ENCODE results near the gene LSAMP. TPM values are rescaled to one million over a fixed set of nuclear protein-coding genes. Genes with fewer than 3 reads are reported as not detected.
"Not testable (repeated sequence)": the region's sequence is repeated elsewhere in the genome, so short reads cannot be mapped to it uniquely, and the experiment has no call there.

Gene LSAMP
- total and polyA plus RNA-seq, 2 of the 4 experiments (the other 2 are of a cell fraction): 7.9 to 8.0 TPM

GRCh38 chr3:116077059-116077458 lies 368.2 kb downstream of the LSAMP start:
- ChIA-PET POLR2A (ENCODE audit: unreplicated experiment) (no interaction called here), CTCF (no interaction called here)
- no peaks in the 10 kb centered on the region for H3K9me3 ChIP-seq (ENCODE audit: control insufficient read depth, insufficient read depth, low read length)
- H2AK5ac ChIP-seq (ENCODE audit: low read depth, low read length): no peak overlapping the region
- no CpG with 5 or more reads among the region's 1 CpG for WGBS, 2 experiments (ENCODE audit: extremely low coverage in 2 of 2, insufficient read length in 1 of 2)
- peak; percentile 81 for TF ChIP-seq CEBPB (IDR thresholded peaks at IDR 0.05; ENCODE audit: low read depth, low read length)
- TF ChIP-seq RCOR1 (IDR thresholded peaks at IDR 0.05; ENCODE audit: insufficient replicate concordance, low read length): no peak
- H3K9ac ChIP-seq (ENCODE audit: low read depth, low read length): no peak overlapping the region
- intact Hi-C loops (cut with micrococcal nuclease): no loop called here
- H2BK20ac ChIP-seq (ENCODE audit: low read depth, low read length): no peak overlapping the region
- no peak overlapping the region for H3K4me3 ChIP-seq (ENCODE audit: insufficient read depth, low read depth, low read length)
- no peak overlapping the region for H3K4me2 ChIP-seq (ENCODE audit: low read depth, low read length)
- no peak overlapping the region for H3K56ac ChIP-seq (ENCODE audit: extremely low read depth, insufficient read depth, low read length)
- no peak overlapping the region for H4K5ac ChIP-seq (ENCODE audit: low read depth, low read length)
- H3K79me1 ChIP-seq (ENCODE audit: low read depth in 1 of 2, low read length in 2 of 2): no peaks in the 10 kb centered on the region
- no peaks in the 10 kb centered on the region for H3K4me1 ChIP-seq (ENCODE audit: control insufficient read depth, insufficient read depth, low read length)
- DNase-seq (no peak), ATAC-seq (ENCODE audit: low read depth) (no peak)
- no peak overlapping the region for H4K91ac ChIP-seq (ENCODE audit: insufficient read depth, low read depth, low read length)
- H3K23ac ChIP-seq (ENCODE audit: low read depth, low read length): no peak overlapping the region
- no peak overlapping the region for H4K8ac ChIP-seq (ENCODE audit: low read depth in 2 of 2, low read length in 2 of 2)
- no peaks in the 10 kb centered on the region for H3K27me3 ChIP-seq (ENCODE audit: control insufficient read depth, insufficient read depth, low read length)
- H3K36me3 ChIP-seq (ENCODE audit: control insufficient read depth, insufficient read depth, low read length): no peaks in the 10 kb centered on the region
- H3K4ac ChIP-seq (ENCODE audit: low read depth, low read length): no peak overlapping the region
- no peaks in the 10 kb centered on the region for H3K9me1 ChIP-seq (ENCODE audit: insufficient read depth, low read length)
- H2BK15ac ChIP-seq (ENCODE audit: low read depth, low read length): no peak overlapping the region
- no peak overlapping the region for H2BK5ac ChIP-seq (ENCODE audit: low read depth, low read length, poor library complexity, severe bottlenecking)
- in situ Hi-C loops (cut with MboI; ENCODE audit: low sequenced_read_pairs): no loop called here
- H3K27ac ChIP-seq (ENCODE audit: insufficient read depth, low read length): no peak overlapping the region
- no peak overlapping the region for H3K18ac ChIP-seq (ENCODE audit: low read depth, low read length)
- H2BK120ac ChIP-seq (ENCODE audit: low read depth, low read length): no peak overlapping the region
- H2AFZ ChIP-seq (replicated peaks; ENCODE audit: low read length, poor library complexity): no peak overlapping the region
- BruUV-seq (replicated peaks): no TSS peak
- H2AK9ac ChIP-seq (replicated peaks; ENCODE audit: low read depth, low read length, poor library complexity): no peak overlapping the region
- no peak overlapping the region for H3K14ac ChIP-seq (replicated peaks; ENCODE audit: low read depth, low read length)
- H4K20me1 ChIP-seq (ENCODE audit: insufficient read depth, low read length): no peaks in the 10 kb centered on the region
- dilution Hi-C loops (cut with HindIII; ENCODE audit: low sequenced_read_pairs, unreplicated experiment): no loop called here

- H2BK15ac ChIP-seq (ENCODE audit: low read depth, low read length); H3K9me1 ChIP-seq (ENCODE audit: insufficient read depth, low read length); H3K56ac ChIP-seq (ENCODE audit: extremely low read depth, insufficient read depth, low read length); H3K9me3 ChIP-seq (ENCODE audit: control insufficient read depth, insufficient read depth, low read length); H3K18ac ChIP-seq (ENCODE audit: low read depth, low read length); H3K14ac ChIP-seq (replicated peaks; ENCODE audit: low read depth, low read length); H4K8ac ChIP-seq (ENCODE audit: low read depth in 2 of 2, low read length in 2 of 2); H2BK5ac ChIP-seq (ENCODE audit: low read depth, low read length, poor library complexity, severe bottlenecking); H2BK20ac ChIP-seq (ENCODE audit: low read depth, low read length); POLR2A ChIA-PET (ENCODE audit: unreplicated experiment); ATAC-seq (ENCODE audit: low read depth); H3K4ac ChIP-seq (ENCODE audit: low read depth, low read length); H3K4me3 ChIP-seq (ENCODE audit: insufficient read depth, low read depth, low read length); H3K36me3 ChIP-seq (ENCODE audit: control insufficient read depth, insufficient read depth, low read length); H4K5ac ChIP-seq (ENCODE audit: low read depth, low read length); dilution Hi-C loops (cut with HindIII; ENCODE audit: low sequenced_read_pairs, unreplicated experiment); H2AK9ac ChIP-seq (replicated peaks; ENCODE audit: low read depth, low read length, poor library complexity); H2BK120ac ChIP-seq (ENCODE audit: low read depth, low read length); intact Hi-C loops (cut with micrococcal nuclease); H2AFZ ChIP-seq (replicated peaks; ENCODE audit: low read length, poor library complexity); H3K9ac ChIP-seq (ENCODE audit: low read depth, low read length); H4K20me1 ChIP-seq (ENCODE audit: insufficient read depth, low read length); DNase-seq; BruUV-seq (replicated peaks); H3K27me3 ChIP-seq (ENCODE audit: control insufficient read depth, insufficient read depth, low read length); CTCF ChIA-PET; H2AK5ac ChIP-seq (ENCODE audit: low read depth, low read length); H3K4me1 ChIP-seq (ENCODE audit: control insufficient read depth, insufficient read depth, low read length); in situ Hi-C loops (cut with MboI; ENCODE audit: low sequenced_read_pairs); H3K23ac ChIP-seq (ENCODE audit: low read depth, low read length); H4K91ac ChIP-seq (ENCODE audit: insufficient read depth, low read depth, low read length); H3K27ac ChIP-seq (ENCODE audit: insufficient read depth, low read length); H3K4me2 ChIP-seq (ENCODE audit: low read depth, low read length); H3K79me1 ChIP-seq (ENCODE audit: low read depth in 1 of 2, low read length in 2 of 2): not testable (repeated sequence)
- no CpG with 5 or more reads among the region's 8 CpGs for WGBS, 2 experiments (ENCODE audit: extremely low coverage in 2 of 2, insufficient read length in 1 of 2)
Measured at GRCh38 chr3:116070516-116071278, 374.6 kb downstream of the LSAMP start.
